ENCODE measurements around the gene CHST11.

CHST11 gene

DNA sequence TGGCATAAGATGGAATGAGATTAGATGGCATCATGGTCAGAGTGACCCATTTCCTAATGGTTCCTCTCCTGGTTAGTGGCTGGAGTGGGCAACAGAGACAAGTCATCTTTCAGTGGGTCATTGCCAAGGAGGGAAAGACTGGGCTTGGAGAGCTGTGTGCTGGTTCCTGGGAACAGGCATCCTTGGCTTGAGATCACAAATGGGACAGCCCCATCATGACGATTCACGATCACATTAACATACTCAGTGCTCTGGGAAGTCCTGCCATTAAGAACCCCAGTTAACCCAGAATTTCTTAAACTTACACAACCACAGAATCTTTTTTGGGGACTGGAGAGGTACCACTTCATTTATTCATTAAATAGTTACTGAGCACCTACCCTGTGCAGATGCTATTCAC, 27.3 kb downstream of the CHST11 start:
- no peak for DNase-seq

- peak; percentile 37 for DNase-seq
Observed at GRCh38 chr12:104485651-104486362, 29.1 kb downstream of the CHST11 start.

GRCh38 chr12:104486363-104486750, 29.6 kb downstream of the CHST11 start:
- DNase-seq: no peak

GRCh38 chr12:104486943-104487819, 30.4 kb downstream of the CHST11 start:
- no peak for DNase-seq

DNA sequence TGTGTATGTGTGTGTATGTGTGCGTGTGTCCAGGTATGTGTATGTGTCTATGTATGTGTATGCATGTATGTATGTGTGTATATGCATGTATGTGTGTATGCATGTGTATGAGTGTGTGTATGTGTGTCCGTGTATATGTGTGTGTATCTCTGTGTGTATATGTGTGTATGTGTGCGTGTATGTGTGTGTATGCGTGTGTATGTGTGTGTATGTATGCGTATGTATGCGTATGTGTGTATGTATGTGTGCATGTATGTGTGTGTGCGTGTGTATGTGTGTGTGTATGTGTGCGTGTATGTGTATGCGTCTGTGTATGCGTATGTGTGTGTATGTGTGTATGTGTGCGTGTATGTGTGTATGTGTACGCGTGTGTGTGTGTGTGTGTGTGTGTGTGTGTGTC, 31.6 kb downstream of the CHST11 start:
- no peak for DNase-seq

GRCh38 chr12:104490186-104490585, 33.4 kb downstream of the CHST11 start:
- no peak for DNase-seq

- peak; percentile 12 for DNase-seq
Observed at GRCh38 chr12:104490850-104491249, 34.1 kb downstream of the CHST11 start.

DNA sequence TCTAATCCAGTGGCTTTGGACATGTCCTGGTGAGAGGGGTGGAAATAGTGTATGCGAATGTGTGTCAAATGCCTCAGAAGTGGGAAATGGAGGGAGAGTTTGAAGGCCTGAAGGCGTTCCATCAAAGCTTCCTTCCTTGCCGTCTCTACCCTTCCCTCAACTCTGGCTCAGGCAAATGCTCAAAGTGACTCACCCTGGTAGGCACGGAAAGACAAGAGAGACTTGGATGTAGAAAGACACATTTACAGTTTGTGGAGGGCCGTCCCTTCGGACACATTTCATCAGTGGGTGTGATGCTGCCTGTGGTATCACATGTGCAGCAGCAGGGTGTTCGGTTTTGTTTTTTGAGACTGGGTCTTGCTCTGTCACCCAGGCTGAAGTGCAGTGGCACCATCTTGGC, 36.7 kb downstream of the CHST11 start:
- no peak for DNase-seq

- DNase-seq: no peak
Observed at GRCh38 chr12:104494137-104494792, 37.5 kb downstream of the CHST11 start.

DNA sequence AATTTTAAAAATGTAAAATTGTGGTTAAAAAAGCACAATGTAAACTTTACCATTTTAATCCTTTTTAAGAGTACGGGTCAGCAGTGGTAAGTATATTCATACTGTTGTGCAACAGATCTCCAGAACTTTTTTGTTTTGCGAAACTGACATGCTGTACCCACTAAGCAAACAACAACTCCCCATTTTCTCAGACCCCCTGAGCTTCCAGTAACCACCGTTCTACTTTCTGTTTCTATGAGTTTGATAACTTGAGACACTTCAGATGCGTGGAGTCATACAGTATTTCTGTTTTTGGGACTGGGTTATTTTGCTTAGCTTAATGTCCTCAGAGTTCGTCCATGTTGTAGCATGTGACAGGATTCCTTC, 38.0 kb downstream of the CHST11 start:
- DNase-seq: no peak

GRCh38 chr12:104495786-104496185, 39.0 kb downstream of the CHST11 start:
- DNase-seq: no peak

GRCh38 chr12:104496336-104496735, 39.6 kb downstream of the CHST11 start:
- DNase-seq: no peak

GRCh38 chr12:104498211-104498801, 41.6 kb downstream of the CHST11 start:
- no peak for DNase-seq

- no peak for DNase-seq
Observed at GRCh38 chr12:104499668-104500332, 43.1 kb downstream of the CHST11 start.

- DNase-seq: no peak
Observed at GRCh38 chr12:104501115-104501514, 44.4 kb downstream of the CHST11 start.

GRCh38 chr12:104501660-104502059, 44.9 kb downstream of the CHST11 start:
- DNase-seq: no peak

DNA sequence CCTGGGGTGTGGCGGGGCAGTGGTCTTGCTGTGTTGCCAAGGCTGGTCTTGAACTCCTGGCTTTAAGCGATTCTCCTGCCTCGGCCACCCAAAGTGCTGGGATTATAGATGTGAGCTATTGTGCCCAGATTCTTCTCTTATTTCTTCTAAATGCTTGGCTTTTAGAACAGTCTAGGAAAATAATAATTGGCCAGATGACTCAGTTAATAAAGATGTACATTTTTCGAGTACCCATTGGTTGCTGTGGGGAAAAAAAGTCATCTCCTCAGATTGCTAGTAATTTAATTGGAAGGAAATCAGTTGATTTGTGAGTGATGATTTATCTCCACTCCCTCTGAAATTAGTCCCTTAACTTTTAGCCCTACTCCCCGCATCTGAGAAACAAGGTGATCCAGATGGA, 45.5 kb downstream of the CHST11 start:
- no peak for DNase-seq

GRCh38 chr12:104502638-104503037, 45.9 kb downstream of the CHST11 start:
- no peak for DNase-seq

GRCh38 chr12:104503191-104503590, 46.4 kb downstream of the CHST11 start:
- DNase-seq: no peak

DNA sequence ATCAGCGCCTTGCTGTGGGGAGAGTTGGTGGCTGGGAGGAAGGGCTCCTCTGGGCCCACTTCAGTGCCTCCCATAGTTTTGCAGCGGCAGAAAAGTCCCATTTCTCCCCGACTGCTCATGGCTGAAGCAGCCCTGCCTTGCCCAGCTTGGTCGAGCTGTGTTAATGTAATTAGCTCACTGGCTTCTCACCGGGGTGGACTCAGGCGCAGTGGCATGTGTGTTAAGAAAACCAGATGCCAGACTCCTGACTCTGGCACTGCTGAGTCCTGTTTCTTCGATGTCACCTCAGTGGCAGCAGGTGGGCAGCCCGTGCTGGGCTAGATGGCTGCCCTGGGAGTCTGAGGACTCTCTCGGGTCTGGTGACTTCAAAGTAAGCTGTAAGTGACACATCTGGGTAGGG, 47.4 kb downstream of the CHST11 start:
- DNase-seq: no peak

GRCh38 chr12:104505095-104505818, 48.5 kb downstream of the CHST11 start:
- peak; percentile 53 for DNase-seq
